SJSA1 (cell line): Measurements from ENCODE around the gene ARHGAP45. TPM values are rescaled to one million over a fixed set of nuclear protein-coding genes. Genes with fewer than 3 reads are reported as not detected.

Experiments used
- total RNA-seq: library from RNA; depleted of rRNA; stranded (reverse); fragments of >200 nt; shearing (Covaris generic); gene quantifications from 2 replicates; pipeline ENCODE4 v1.2.3, GENCODE V29; 2014; rRNA removed

Gene ARHGAP45
- total RNA-seq, 1 experiment from 2014 or later, result 0.03 TPM

Other genes with a start within 250 kb of the ARHGAP45 start
- gene PLPPR3, start 245.2 kb upstream of the ARHGAP45 start, total RNA-seq, result 1.1 and 2.3 TPM in 2 replicates
- not detected in 2 replicates for gene AZU1, start 239.3 kb upstream of the ARHGAP45 start, total RNA-seq
- not detected in 2 replicates for gene PRTN3, start 226.2 kb upstream of the ARHGAP45 start, total RNA-seq
- gene ELANE, start 214.9 kb upstream of the ARHGAP45 start, total RNA-seq, result not detected in 2 replicates
- gene CFD, start 207.5 kb upstream of the ARHGAP45 start, total RNA-seq, result 3.3 and 12.5 TPM in 2 replicates
- gene MED16, start 174.0 kb upstream of the ARHGAP45 start, total RNA-seq, result 17.2 and 18.7 TPM in 2 replicates
- gene RNU6-9, start 173.7 kb upstream of the ARHGAP45 start, total RNA-seq, result not detected in 2 replicates
- 23.9 and 38.2 TPM in 2 replicates for gene R3HDM4, start 153.9 kb upstream of the ARHGAP45 start, total RNA-seq
- gene KISS1R, start 149.8 kb upstream of the ARHGAP45 start, total RNA-seq, result not detected in 2 replicates
- gene ARID3A, start 141.1 kb upstream of the ARHGAP45 start, total RNA-seq, result 4.2 and 8.1 TPM in 2 replicates
- gene WDR18, start 82.8 kb upstream of the ARHGAP45 start, total RNA-seq, result 43.2 and 60.5 TPM in 2 replicates
- not detected in 2 replicates for gene GRIN3B, start 66.7 kb upstream of the ARHGAP45 start, total RNA-seq
- 122 and 131 TPM in 2 replicates for gene TMEM259, start 46.0 kb upstream of the ARHGAP45 start, total RNA-seq
- not detected in 2 replicates for gene RNU6-2, start 45.6 kb upstream of the ARHGAP45 start, total RNA-seq
- gene CNN2, start 40.6 kb upstream of the ARHGAP45 start, total RNA-seq, result 403 and 441 TPM in 2 replicates
- gene ABCA7, start 27.1 kb upstream of the ARHGAP45 start, total RNA-seq, result 0.82 and 3.9 TPM in 2 replicates
- 143 and 173 TPM in 2 replicates for gene POLR2E, start 28.2 kb downstream of the ARHGAP45 start, total RNA-seq
- gene GPX4, start 36.8 kb downstream of the ARHGAP45 start, total RNA-seq, result 387 and 449 TPM in 2 replicates
- 24.8 and 26.2 TPM in 2 replicates for gene SBNO2, start 107.1 kb downstream of the ARHGAP45 start, total RNA-seq
- 61.6 and 70.1 TPM in 2 replicates for gene STK11, start 138.6 kb downstream of the ARHGAP45 start, total RNA-seq
- gene CBARP, start 170.8 kb downstream of the ARHGAP45 start, total RNA-seq, result 0.50 and 1.6 TPM in 2 replicates
- gene ATP5F1D, start 174.6 kb downstream of the ARHGAP45 start, total RNA-seq, result 42.4 and 68.8 TPM in 2 replicates
- 3.7 and 7.2 TPM in 2 replicates for gene MIDN, start 181.4 kb downstream of the ARHGAP45 start, total RNA-seq
- gene CIRBP, start 202.2 kb downstream of the ARHGAP45 start, total RNA-seq, result 314 and 318 TPM in 2 replicates
- 32.2 and 40.6 TPM in 2 replicates for gene FAM174C, start 208.4 kb downstream of the ARHGAP45 start, total RNA-seq
- gene EFNA2, start 218.7 kb downstream of the ARHGAP45 start, total RNA-seq, result not detected in 2 replicates